HG02885 (cell line): Measurements from ENCODE around the gene ATG16L2.

Experiments
- ATAC-seq: cut with Tn5 transposase; IDR thresholded peaks from one replicate; pipeline ENCODE4 v1.9.1; 2021; ENCODE audit warnings: mild to moderate bottlenecking; ENCODE audit not compliant: unreplicated experiment, poor library complexity

The ATG16L2 gene

GRCh38 chr11:72871119-72871518, 56.9 kb downstream of the ATG16L2 start:
- no peak for ATAC-seq

- no peak for ATAC-seq
These were observed 57.8 kb downstream of the ATG16L2 start for GRCh38 chr11:72872012-72872411.

DNA sequence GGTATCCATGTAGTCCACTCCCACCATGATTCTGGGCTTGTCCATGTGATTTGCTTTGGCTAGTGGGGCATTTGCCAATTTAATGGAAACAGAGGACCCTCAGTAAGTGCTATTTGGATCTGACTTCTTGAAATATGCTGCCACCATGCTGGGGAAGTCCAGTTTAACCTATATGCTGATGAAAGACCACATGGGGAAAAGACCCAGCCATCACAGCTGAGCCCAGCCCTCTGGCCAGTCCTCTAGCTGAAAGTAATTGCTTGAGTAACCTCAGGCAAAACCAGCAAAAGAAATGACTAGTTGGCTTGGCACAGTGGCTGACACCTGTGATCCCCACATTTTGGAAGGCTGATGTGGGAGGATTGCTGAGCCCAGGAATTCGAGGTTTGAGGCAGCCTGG, 61.5 kb downstream of the ATG16L2 start:
- ATAC-seq = no peak

DNA sequence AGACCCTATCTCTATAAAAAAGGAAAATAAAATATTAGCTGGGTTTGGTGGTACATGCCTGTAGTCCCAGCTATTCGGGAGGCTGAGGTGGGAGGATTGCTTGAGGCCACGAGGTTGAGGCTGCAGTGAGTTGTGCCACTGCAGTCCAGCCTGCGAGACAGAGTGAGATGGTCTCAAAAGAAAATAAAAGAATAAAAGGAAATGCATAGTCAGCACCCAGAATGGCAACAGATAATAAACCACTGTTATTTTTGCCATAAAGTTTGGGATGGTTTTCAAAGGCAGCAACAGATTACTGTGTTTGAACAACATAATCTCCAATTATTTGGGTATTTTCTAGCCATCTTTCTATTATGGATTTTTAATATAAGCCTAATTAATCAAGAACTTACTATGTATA, 61.9 kb downstream of the ATG16L2 start:
- ATAC-seq = no peak
